HEK293 (cell line): ENCODE measurements around the gene CAMK1.
A peak's percentile ranks its signal among the peaks of the same experiment; 100 is the strongest.

ENCODE experiments used
- AEBP2 ChIP-seq: fragments of 450-650 bp; formaldehyde crosslinking; IDR thresholded peaks from 2 replicates; pipeline ENCODE4 v1.5.1; 2016; ENCODE audit warnings: missing biosample characterization, missing genetic modification characterization, borderline replicate concordance
- INSM2 ChIP-seq: fragments of 450-650 bp; formaldehyde crosslinking; IDR thresholded peaks from 2 replicates; pipeline ENCODE4 v1.5.1; 2016; ENCODE audit warnings: missing biosample characterization, missing genetic modification characterization
- KLF1 ChIP-seq: fragments of 450-650 bp; formaldehyde crosslinking; IDR thresholded peaks from 2 replicates; pipeline ENCODE4 v1.5.1; 2016; ENCODE audit warnings: missing biosample characterization, missing genetic modification characterization
- KLF7 ChIP-seq: fragments of 450-650 bp; formaldehyde crosslinking; IDR thresholded peaks from 2 replicates; pipeline ENCODE4 v1.5.1; 2016; ENCODE audit warnings: missing biosample characterization, missing genetic modification characterization, borderline replicate concordance
- MEIS1 ChIP-seq: sonication (generic); formaldehyde crosslinking; IDR thresholded peaks from 2 replicates; pipeline ENCODE4 v1.8.1; 2022; ENCODE audit warnings: missing genetic modification reagents, mild to moderate bottlenecking, borderline replicate concordance
- SP7 ChIP-seq: fragments of 450-650 bp; formaldehyde crosslinking; IDR thresholded peaks from 2 replicates; pipeline ENCODE4 v1.5.1; 2016; ENCODE audit warnings: missing biosample characterization, missing genetic modification characterization
- ZBTB1 ChIP-seq: fragments of 450-650 bp; formaldehyde crosslinking; IDR thresholded peaks from 2 replicates; pipeline ENCODE4 v1.5.1; 2016; ENCODE audit warnings: missing biosample characterization, missing genetic modification characterization
- ZBTB20 ChIP-seq: fragments of 450-650 bp; formaldehyde crosslinking; IDR thresholded peaks from 2 replicates; pipeline ENCODE4 v1.5.1; 2016; ENCODE audit warnings: missing biosample characterization, missing genetic modification characterization
- ZBTB21 ChIP-seq: fragments of 450-650 bp; formaldehyde crosslinking; IDR thresholded peaks from 2 replicates; pipeline ENCODE4 v1.5.1; 2017; ENCODE audit warnings: missing biosample characterization, missing genetic modification characterization
- ZNF112 ChIP-seq: fragments of 450-650 bp; formaldehyde crosslinking; IDR thresholded peaks from 2 replicates; pipeline ENCODE4 v1.5.0; 2017; ENCODE audit warnings: missing biosample characterization, missing genetic modification characterization
- ZNF138 ChIP-seq: fragments of 450-650 bp; formaldehyde crosslinking; IDR thresholded peaks from 2 replicates; pipeline ENCODE4 v1.5.1; 2016; ENCODE audit warnings: missing biosample characterization, missing genetic modification characterization, borderline replicate concordance
- ZNF184 ChIP-seq: fragments of 450-650 bp; IDR thresholded peaks from 2 replicates; pipeline ENCODE4 v1.5.1; 2018; ENCODE audit warnings: missing biosample characterization, mild to moderate bottlenecking, missing genetic modification characterization
- ZNF211 ChIP-seq: fragments of 450-650 bp; formaldehyde crosslinking; IDR thresholded peaks from 2 replicates; pipeline ENCODE4 v1.5.1; 2016; ENCODE audit warnings: low read depth, missing biosample characterization, missing genetic modification characterization
- ZNF239 ChIP-seq: fragments of 450-650 bp; formaldehyde crosslinking; IDR thresholded peaks from 2 replicates; pipeline ENCODE4 v1.5.1; 2016; ENCODE audit warnings: missing biosample characterization, missing genetic modification characterization
- ZNF266 ChIP-seq: fragments of 450-650 bp; formaldehyde crosslinking; IDR thresholded peaks from 2 replicates; pipeline ENCODE4 v1.5.1; 2016; ENCODE audit warnings: missing biosample characterization, missing genetic modification characterization, low read depth
- ZNF280D ChIP-seq: fragments of 450-650 bp; formaldehyde crosslinking; IDR thresholded peaks from 2 replicates; pipeline ENCODE4 v1.5.1; 2016; ENCODE audit warnings: missing biosample characterization, missing genetic modification characterization
- ZNF366 ChIP-seq: fragments of 450-650 bp; formaldehyde crosslinking; conservative IDR thresholded peaks from 2 replicates; pipeline ENCODE4 v1.5.1; 2016; ENCODE audit warnings: missing biosample characterization, missing genetic modification characterization
- ZNF37A ChIP-seq: fragments of 450-650 bp; IDR thresholded peaks from 2 replicates; pipeline ENCODE4 v1.5.1; 2018; ENCODE audit warnings: missing biosample characterization, missing genetic modification characterization
- ZNF404 ChIP-seq: fragments of 450-650 bp; formaldehyde crosslinking; IDR thresholded peaks from 2 replicates; pipeline ENCODE4 v1.5.1; 2017; ENCODE audit warnings: missing biosample characterization, missing genetic modification characterization
- ZNF423 ChIP-seq: fragments of 450-650 bp; formaldehyde crosslinking; IDR thresholded peaks from 2 replicates; pipeline ENCODE4 v1.5.1; 2016; ENCODE audit warnings: missing biosample characterization, missing genetic modification characterization
- ZNF514 ChIP-seq: fragments of 450-650 bp; formaldehyde crosslinking; IDR thresholded peaks from 2 replicates; pipeline ENCODE4 v1.5.1; 2016; ENCODE audit warnings: missing biosample characterization, missing genetic modification characterization
- ZNF521 ChIP-seq: fragments of 450-650 bp; formaldehyde crosslinking; IDR thresholded peaks from 2 replicates; pipeline ENCODE4 v1.5.1; 2017; ENCODE audit warnings: missing biosample characterization, mild to moderate bottlenecking, missing genetic modification characterization
- ZNF530 ChIP-seq: fragments of 450-650 bp; formaldehyde crosslinking; IDR thresholded peaks from 2 replicates; pipeline ENCODE4 v1.5.1; 2016; ENCODE audit warnings: low read depth, missing biosample characterization, missing genetic modification characterization
- ZNF544 ChIP-seq: fragments of 450-650 bp; formaldehyde crosslinking; IDR thresholded peaks from 2 replicates; pipeline ENCODE4 v1.5.0; 2017; ENCODE audit warnings: missing biosample characterization, missing genetic modification characterization
- ZNF558 ChIP-seq: fragments of 450-650 bp; formaldehyde crosslinking; IDR thresholded peaks from 2 replicates; pipeline ENCODE4 v1.5.1; 2016; ENCODE audit warnings: missing biosample characterization, missing genetic modification characterization
- ZNF645 ChIP-seq: fragments of 450-650 bp; formaldehyde crosslinking; IDR thresholded peaks from 2 replicates; pipeline ENCODE4; 2016; ENCODE audit warnings: missing biosample characterization, missing genetic modification characterization
- ZNF654 ChIP-seq: fragments of 450-650 bp; formaldehyde crosslinking; IDR thresholded peaks from 2 replicates; pipeline ENCODE4 v1.5.1; 2016; ENCODE audit warnings: low read depth, missing biosample characterization, missing genetic modification characterization
- ZNF658 ChIP-seq: fragments of 450-650 bp; formaldehyde crosslinking; IDR thresholded peaks from 2 replicates; pipeline ENCODE4; 2016; ENCODE audit warnings: missing biosample characterization, missing genetic modification characterization
- ZNF830 ChIP-seq: fragments of 450-650 bp; IDR thresholded peaks from 2 replicates; pipeline ENCODE4 v1.5.0; 2018; ENCODE audit warnings: missing biosample characterization, missing genetic modification characterization, low read depth, mild to moderate bottlenecking, moderate library complexity
- ZSCAN18 ChIP-seq: fragments of 450-650 bp; formaldehyde crosslinking; IDR thresholded peaks from 2 replicates; pipeline ENCODE4 v1.5.1; 2016; ENCODE audit warnings: missing biosample characterization, missing genetic modification characterization

The CAMK1 gene

GRCh38 chr3:9769426-9770275 lies at the start of gene CAMK1 (continued):
- TF ChIP-seq ZNF830 (tag by site-specific recombination) (no peak), ZNF530 (tag by site-specific recombination) (no peak), ZNF521 (tag by site-specific recombination) (no peak), ZNF37A (tag by site-specific recombination) (no peak), ZNF239 (no peak), ZNF544 (tag by site-specific recombination) (no peak), KLF7 (no peak), SP7 (tag by site-specific recombination) (0 out of 2 replicates have a peak, but pooled peaks have one; percentile 31), ZNF423 (tag by site-specific recombination) (peak; percentile 86), ZNF112 (tag by site-specific recombination) (no peak), ZBTB21 (tag by site-specific recombination) (no peak), ZNF211 (no peak), ZSCAN18 (no peak), ZNF558 (tag by site-specific recombination) (no peak), INSM2 (tag by site-specific recombination) (no peak), ZNF654 (tag by site-specific recombination) (no peak), ZNF184 (0 out of 2 replicates have a peak, but pooled peaks have one; percentile 31), AEBP2 (tag by site-specific recombination) (no peak), ZNF658 (tag by site-specific recombination) (no peak), ZBTB20 (tag by site-specific recombination) (peak; percentile 92), KLF1 (tag by site-specific recombination) (peak; percentile 24), MEIS1 (CRISPR knock-in tag) (no peak), ZNF266 (tag by site-specific recombination) (no peak), ZNF366 (no peak), ZNF280D (tag by site-specific recombination) (no peak), ZNF645 (tag by site-specific recombination) (no peak), ZNF138 (tag by site-specific recombination) (no peak), ZNF404 (tag by site-specific recombination) (no peak), ZNF514 (no peak), ZBTB1 (tag by site-specific recombination) (no peak)
